ENCODE measurements around the gene SPRR3. TPM values are rescaled to one million over a fixed set of nuclear protein-coding genes. Genes with fewer than 3 reads are reported as not detected.

Gene SPRR3
- total and polyA plus RNA-seq, 2 experiments from 2014 or later: not detected

DNA sequence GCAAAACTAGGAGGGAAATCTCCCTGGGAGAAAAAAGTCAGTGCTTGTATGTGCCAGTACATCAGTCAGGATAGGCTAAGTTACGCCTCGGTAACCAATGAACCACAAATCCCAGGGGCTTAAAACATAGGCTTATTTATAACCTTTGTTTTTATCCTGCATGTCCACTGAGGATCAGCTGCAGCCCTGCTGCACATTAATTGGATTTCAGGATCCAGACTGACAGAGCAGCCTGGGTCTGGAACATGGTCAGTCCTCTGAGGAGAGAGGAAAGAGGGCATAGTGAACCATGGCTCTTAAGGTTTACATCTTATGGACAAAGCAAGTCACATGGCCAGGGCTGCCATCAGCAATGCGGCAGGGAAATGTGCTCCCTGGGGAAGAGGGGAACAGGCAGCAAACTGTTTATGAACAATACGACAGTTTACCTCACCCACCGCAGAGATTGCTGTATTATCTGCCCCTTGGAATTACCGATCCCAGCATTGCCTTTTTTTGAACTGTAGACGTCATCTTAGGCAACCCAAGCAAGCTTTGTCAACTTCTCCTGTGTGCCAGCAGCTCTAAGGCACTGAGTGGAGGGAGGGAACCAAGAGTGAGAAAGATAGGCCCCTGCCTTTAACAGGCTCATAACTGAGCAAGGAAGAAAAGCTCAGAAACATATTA, 40.2 kb upstream of the SPRR3 start:
- H4K20me1 ChIP-seq (replicated peaks; ENCODE audit: insufficient read depth): no peaks in the 10 kb centered on the region
- Mint-ChIP-seq H3K27me3 (ENCODE audit: insufficient read depth, low read depth, poor library complexity) (no peaks in the 10 kb centered on the region), H3K4me3 (no peak overlapping the region), H3K36me3 (ENCODE audit: low read depth) (no peaks in the 10 kb centered on the region; the same call in 2 of the 3 replicates), H3K4me1 (no peaks in the 10 kb centered on the region), H3K27ac (no peak overlapping the region), H3K9me3 (0 out of 3 replicates have a peak, but pooled peaks cover 4% of the 10 kb centered on the region)
- DNase-seq (ENCODE audit: low spot score) (no peak), ATAC-seq (no peak)
- no peaks in the 10 kb centered on the region for H3K4me1 ChIP-seq (ENCODE audit: insufficient read depth)
- H3K27me3 ChIP-seq (ENCODE audit: insufficient read depth): no peaks in the 10 kb centered on the region
- H3F3A ChIP-seq (replicated peaks; ENCODE audit: low read depth): no peaks in the 10 kb centered on the region
- H3K79me2 ChIP-seq (replicated peaks; ENCODE audit: insufficient read depth): no peaks in the 10 kb centered on the region
- H3K36me3 ChIP-seq (ENCODE audit: insufficient read depth): no peaks in the 10 kb centered on the region
- no peak overlapping the region for H3K27ac ChIP-seq (ENCODE audit: low read depth)
- H3K9me2 ChIP-seq (ENCODE audit: insufficient read depth): peaks cover 15% of the 10 kb centered on the region
- TF ChIP-seq, protein P1, sequence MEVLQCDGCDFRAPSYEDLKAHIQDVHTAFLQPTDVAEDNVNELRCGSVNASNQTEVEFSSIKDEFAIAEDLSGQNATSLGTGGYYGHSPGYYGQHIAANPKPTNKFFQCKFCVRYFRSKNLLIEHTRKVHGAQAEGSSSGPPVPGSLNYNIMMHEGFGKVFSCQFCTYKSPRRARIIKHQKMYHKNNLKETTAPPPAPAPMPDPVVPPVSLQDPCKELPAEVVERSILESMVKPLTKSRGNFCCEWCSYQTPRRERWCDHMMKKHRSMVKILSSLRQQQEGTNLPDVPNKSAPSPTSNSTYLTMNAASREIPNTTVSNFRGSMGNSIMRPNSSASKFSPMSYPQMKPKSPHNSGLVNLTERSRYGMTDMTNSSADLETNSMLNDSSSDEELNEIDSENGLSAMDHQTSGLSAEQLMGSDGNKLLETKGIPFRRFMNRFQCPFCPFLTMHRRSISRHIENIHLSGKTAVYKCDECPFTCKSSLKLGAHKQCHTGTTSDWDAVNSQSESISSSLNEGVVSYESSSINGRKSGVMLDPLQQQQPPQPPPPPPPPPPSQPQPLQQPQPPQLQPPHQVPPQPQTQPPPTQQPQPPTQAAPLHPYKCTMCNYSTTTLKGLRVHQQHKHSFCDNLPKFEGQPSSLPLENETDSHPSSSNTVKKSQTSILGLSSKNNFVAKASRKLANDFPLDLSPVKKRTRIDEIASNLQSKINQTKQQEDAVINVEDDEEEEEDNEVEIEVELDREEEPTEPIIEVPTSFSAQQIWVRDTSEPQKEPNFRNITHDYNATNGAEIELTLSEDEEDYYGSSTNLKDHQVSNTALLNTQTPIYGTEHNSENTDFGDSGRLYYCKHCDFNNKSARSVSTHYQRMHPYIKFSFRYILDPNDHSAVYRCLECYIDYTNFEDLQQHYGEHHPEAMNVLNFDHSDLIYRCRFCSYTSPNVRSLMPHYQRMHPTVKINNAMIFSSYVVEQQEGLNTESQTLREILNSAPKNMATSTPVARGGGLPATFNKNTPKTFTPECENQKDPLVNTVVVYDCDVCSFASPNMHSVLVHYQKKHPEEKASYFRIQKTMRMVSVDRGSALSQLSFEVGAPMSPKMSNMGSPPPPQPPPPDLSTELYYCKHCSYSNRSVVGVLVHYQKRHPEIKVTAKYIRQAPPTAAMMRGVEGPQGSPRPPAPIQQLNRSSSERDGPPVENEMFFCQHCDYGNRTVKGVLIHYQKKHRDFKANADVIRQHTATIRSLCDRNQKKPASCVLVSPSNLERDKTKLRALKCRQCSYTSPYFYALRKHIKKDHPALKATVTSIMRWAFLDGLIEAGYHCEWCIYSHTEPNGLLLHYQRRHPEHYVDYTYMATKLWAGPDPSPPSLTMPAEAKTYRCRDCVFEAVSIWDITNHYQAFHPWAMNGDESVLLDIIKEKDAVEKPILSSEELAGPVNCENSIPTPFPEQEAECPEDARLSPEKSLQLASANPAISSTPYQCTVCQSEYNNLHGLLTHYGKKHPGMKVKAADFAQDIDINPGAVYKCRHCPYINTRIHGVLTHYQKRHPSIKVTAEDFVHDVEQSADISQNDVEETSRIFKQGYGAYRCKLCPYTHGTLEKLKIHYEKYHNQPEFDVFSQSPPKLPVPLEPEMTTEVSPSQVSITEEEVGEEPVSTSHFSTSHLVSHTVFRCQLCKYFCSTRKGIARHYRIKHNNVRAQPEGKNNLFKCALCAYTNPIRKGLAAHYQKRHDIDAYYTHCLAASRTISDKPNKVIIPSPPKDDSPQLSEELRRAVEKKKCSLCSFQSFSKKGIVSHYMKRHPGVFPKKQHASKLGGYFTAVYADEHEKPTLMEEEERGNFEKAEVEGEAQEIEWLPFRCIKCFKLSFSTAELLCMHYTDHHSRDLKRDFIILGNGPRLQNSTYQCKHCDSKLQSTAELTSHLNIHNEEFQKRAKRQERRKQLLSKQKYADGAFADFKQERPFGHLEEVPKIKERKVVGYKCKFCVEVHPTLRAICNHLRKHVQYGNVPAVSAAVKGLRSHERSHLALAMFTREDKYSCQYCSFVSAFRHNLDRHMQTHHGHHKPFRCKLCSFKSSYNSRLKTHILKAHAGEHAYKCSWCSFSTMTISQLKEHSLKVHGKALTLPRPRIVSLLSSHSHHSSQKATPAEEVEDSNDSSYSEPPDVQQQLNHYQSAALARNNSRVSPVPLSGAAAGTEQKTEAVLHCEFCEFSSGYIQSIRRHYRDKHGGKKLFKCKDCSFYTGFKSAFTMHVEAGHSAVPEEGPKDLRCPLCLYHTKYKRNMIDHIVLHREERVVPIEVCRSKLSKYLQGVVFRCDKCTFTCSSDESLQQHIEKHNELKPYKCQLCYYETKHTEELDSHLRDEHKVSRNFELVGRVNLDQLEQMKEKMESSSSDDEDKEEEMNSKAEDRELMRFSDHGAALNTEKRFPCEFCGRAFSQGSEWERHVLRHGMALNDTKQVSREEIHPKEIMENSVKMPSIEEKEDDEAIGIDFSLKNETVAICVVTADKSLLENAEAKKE (CRISPR knock-in tag; IDR thresholded peaks at IDR 0.05): no peak
- H3K4me3 ChIP-seq: no peak overlapping the region
- H3K4me2 ChIP-seq: no peak overlapping the region
- peak overlapping the region; percentile 84 for H2AFZ ChIP-seq

DNA sequence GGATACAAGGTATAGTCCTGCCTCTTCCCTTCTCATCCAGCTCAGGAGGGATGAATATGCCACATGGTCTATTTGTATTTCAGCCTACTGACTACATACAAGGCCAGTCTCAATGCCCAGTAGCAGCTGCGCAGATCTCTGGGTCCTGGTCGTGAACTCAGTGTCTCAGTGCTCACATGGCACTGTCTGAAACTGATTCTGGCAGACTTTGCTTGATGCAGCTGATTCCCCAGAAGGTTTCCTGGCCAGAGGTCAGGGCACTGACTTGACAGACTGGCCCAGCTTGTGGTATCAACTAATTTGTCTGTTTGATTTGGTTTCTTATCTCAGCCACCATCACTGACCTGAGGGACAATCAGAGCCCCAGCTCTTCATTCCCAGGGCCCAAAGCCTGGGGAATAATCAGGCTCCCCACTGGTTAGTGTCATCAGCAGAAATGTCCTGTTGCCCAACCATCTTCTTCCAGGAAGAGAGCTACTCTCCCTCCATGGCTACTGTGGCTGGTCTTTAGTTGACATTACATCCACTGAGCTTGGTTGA, 38.6 kb upstream of the SPRR3 start:
- no peak for ATAC-seq
- H3K36me3 ChIP-seq (ENCODE audit: insufficient read depth): no peaks in the 10 kb centered on the region
- H3K9me3 Mint-ChIP-seq: no peaks in the 10 kb centered on the region
- TF ChIP-seq ZNF114 (CRISPR knock-in tag; IDR thresholded peaks at IDR 0.05) (no peak), CREB1 (CRISPR knock-in tag; IDR thresholded peaks at IDR 0.05; ENCODE audit: low read depth) (no peak), EZH2 (IDR thresholded peaks at IDR 0.05; ENCODE audit: low read depth, unreplicated experiment) (no peak), EZH2phosphoT487 (IDR thresholded peaks at IDR 0.05; ENCODE audit: unreplicated experiment) (no peak), STAT1 (IDR thresholded peaks at IDR 0.05; ENCODE audit: unreplicated experiment) (no peak)
- TF ChIP-seq, protein P2, sequence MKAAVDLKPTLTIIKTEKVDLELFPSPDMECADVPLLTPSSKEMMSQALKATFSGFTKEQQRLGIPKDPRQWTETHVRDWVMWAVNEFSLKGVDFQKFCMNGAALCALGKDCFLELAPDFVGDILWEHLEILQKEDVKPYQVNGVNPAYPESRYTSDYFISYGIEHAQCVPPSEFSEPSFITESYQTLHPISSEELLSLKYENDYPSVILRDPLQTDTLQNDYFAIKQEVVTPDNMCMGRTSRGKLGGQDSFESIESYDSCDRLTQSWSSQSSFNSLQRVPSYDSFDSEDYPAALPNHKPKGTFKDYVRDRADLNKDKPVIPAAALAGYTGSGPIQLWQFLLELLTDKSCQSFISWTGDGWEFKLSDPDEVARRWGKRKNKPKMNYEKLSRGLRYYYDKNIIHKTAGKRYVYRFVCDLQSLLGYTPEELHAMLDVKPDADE (IDR thresholded peaks at IDR 0.05): no peak
- TF ChIP-seq, protein P3, sequence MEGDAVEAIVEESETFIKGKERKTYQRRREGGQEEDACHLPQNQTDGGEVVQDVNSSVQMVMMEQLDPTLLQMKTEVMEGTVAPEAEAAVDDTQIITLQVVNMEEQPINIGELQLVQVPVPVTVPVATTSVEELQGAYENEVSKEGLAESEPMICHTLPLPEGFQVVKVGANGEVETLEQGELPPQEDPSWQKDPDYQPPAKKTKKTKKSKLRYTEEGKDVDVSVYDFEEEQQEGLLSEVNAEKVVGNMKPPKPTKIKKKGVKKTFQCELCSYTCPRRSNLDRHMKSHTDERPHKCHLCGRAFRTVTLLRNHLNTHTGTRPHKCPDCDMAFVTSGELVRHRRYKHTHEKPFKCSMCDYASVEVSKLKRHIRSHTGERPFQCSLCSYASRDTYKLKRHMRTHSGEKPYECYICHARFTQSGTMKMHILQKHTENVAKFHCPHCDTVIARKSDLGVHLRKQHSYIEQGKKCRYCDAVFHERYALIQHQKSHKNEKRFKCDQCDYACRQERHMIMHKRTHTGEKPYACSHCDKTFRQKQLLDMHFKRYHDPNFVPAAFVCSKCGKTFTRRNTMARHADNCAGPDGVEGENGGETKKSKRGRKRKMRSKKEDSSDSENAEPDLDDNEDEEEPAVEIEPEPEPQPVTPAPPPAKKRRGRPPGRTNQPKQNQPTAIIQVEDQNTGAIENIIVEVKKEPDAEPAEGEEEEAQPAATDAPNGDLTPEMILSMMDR (conservative IDR thresholded peaks at IDR 0.05; ENCODE audit: low read depth in 2 of 2): no peak

More for the DNA sequence above, 38.6 kb upstream of the SPRR3 start:
- Histone ChIP-seq H3K27me3 (ENCODE audit: insufficient read depth) (no peaks in the 10 kb centered on the region), H3K9me2 (ENCODE audit: insufficient read depth) (peaks cover 15% of the 10 kb centered on the region), H3F3A (replicated peaks; ENCODE audit: low read depth) (no peaks in the 10 kb centered on the region), H3K4me2 (no peak overlapping the region), H3K4me1 (ENCODE audit: insufficient read depth) (no peaks in the 10 kb centered on the region), H3K79me2 (replicated peaks; ENCODE audit: insufficient read depth) (no peaks in the 10 kb centered on the region), H2AFZ (no peak overlapping the region), H3K4me3 (no peak overlapping the region), H3K27ac (ENCODE audit: low read depth) (no peak overlapping the region), H4K20me1 (replicated peaks; ENCODE audit: insufficient read depth) (no peaks in the 10 kb centered on the region)
- no peak overlapping the region for H3K4me3 Mint-ChIP-seq
- no peaks in the 10 kb centered on the region for H3K4me1 Mint-ChIP-seq
- no peak for DNase-seq (ENCODE audit: low spot score)
- no peaks in the 10 kb centered on the region; the same call in 2 of the 3 replicates for H3K36me3 Mint-ChIP-seq (ENCODE audit: low read depth)
- H3K27me3 Mint-ChIP-seq (ENCODE audit: insufficient read depth, low read depth, poor library complexity): no peaks in the 10 kb centered on the region
- H3K27ac Mint-ChIP-seq: no peak overlapping the region
